ENCODE results near the gene CYLD.

Gene CYLD

GRCh38 chr16:50839356-50839755 is 97.5 kb downstream of the CYLD start:
- no peak for DNase-seq (ENCODE audit: low read depth)
- TF ChIP-seq CTCF (conservative IDR thresholded peaks at IDR 0.05; ENCODE audit: low read depth, low read length) = no peak
- H3K4me3 ChIP-seq (ENCODE audit: low read depth, low read length) = no peak overlapping the region

- no peak for TF ChIP-seq CTCF (conservative IDR thresholded peaks at IDR 0.05; ENCODE audit: low read depth, low read length)
- H3K4me3 ChIP-seq (ENCODE audit: low read depth, low read length) = no peak overlapping the region
- no peak for DNase-seq (ENCODE audit: low read depth)
Measured at GRCh38 chr16:50839920-50840729, 98.2 kb downstream of the CYLD start.

GRCh38 chr16:50841081-50841886 is 99.4 kb downstream of the CYLD start:
- no peak for TF ChIP-seq CTCF (conservative IDR thresholded peaks at IDR 0.05; ENCODE audit: low read depth, low read length)
- peak; percentile 11 for DNase-seq (ENCODE audit: low read depth)
- peak overlapping the region; percentile 5 for H3K4me3 ChIP-seq (ENCODE audit: low read depth, low read length)

GRCh38 chr16:50842013-50842505 is 100.2 kb downstream of the CYLD start:
- no peak for TF ChIP-seq CTCF (conservative IDR thresholded peaks at IDR 0.05; ENCODE audit: low read depth, low read length)
- DNase-seq (ENCODE audit: low read depth) = no peak
- no peak overlapping the region for H3K4me3 ChIP-seq (ENCODE audit: low read depth, low read length)

- DNase-seq (ENCODE audit: low read depth) = no peak
- TF ChIP-seq CTCF (conservative IDR thresholded peaks at IDR 0.05; ENCODE audit: low read depth, low read length) = no peak
Measured at GRCh38 chr16:50842589-50842988, 100.7 kb downstream of the CYLD start.

GRCh38 chr16:50844840-50845239 is 103.0 kb downstream of the CYLD start:
- no peak for TF ChIP-seq CTCF (conservative IDR thresholded peaks at IDR 0.05; ENCODE audit: low read depth, low read length)
- DNase-seq (ENCODE audit: low read depth) = no peak
- H3K4me3 ChIP-seq (ENCODE audit: low read depth, low read length) = no peak overlapping the region

More at GRCh38 chr16:50842589-50842988, 100.7 kb downstream of the CYLD start:
- no peak overlapping the region for H3K4me3 ChIP-seq (ENCODE audit: low read depth, low read length)
